ENCODE results near the gene DTYMK. TPM values are rescaled to one million over a fixed set of nuclear protein-coding genes. Genes with fewer than 3 reads are reported as not detected.
"Not testable (repeated sequence)": the region's sequence is repeated elsewhere in the genome, so short reads cannot be mapped to it uniquely, and the experiment has no call there.

The DTYMK gene
- total and polyA plus RNA-seq, 12 donors: 10.4 to 40.4 (median 20.6) TPM

GRCh38 chr2:241668354-241668753 is 18.3 kb downstream of the DTYMK start:
- Histone ChIP-seq H3K27me3 (no peaks in the 10 kb centered on the region), H3K4me1 (replicated peaks in 1 of 2) (no peaks in the 10 kb centered on the region), H3K27ac (no peak overlapping the region), H3K9me3 (replicated peaks in 1 of 3) (no peaks in the 10 kb centered on the region), H3K4me3 (no peak overlapping the region), H3K36me3 (replicated peaks in 1 of 2) (peaks cover 0 to 58% of the 10 kb centered on the region in 2 donors)
- no peak for TF ChIP-seq POLR2A (IDR thresholded peaks at IDR 0.05)
- no peak for TF ChIP-seq CTCF (IDR thresholded peaks at IDR 0.05)
- 95 to 96% (median 95%) methylated on average over 15 to 21 of the region's 21 CpGs for WGBS, 4 donors
- DNase-seq: no peak
- intact Hi-C loops (cut with DNase I): no loop called here

GRCh38 chr2:241666627-241667400 is 19.8 kb downstream of the DTYMK start:
- intact Hi-C loops (cut with DNase I): no loop called here
- Histone ChIP-seq H3K27me3 (no peaks in the 10 kb centered on the region), H3K4me3 (no peak overlapping the region), H3K36me3 (replicated peaks in 1 of 2) (peaks cover 0 to 51% of the 10 kb centered on the region in 2 donors), H3K9me3 (replicated peaks in 1 of 3) (no peaks in the 10 kb centered on the region), H3K4me1 (replicated peaks in 1 of 2) (no peaks in the 10 kb centered on the region), H3K27ac (peak overlapping the region in 1 of 5 donors; percentile 30)
- TF ChIP-seq CTCF (IDR thresholded peaks at IDR 0.05): no peak
- TF ChIP-seq POLR2A (IDR thresholded peaks at IDR 0.05): no peak
- 74 to 79% (median 79%) methylated on average over 27 to 42 of the region's 42 CpGs for WGBS, 4 donors
- peak in 1 of 7 donors; percentile 79 for DNase-seq

GRCh38 chr2:241665731-241666440 is 20.7 kb downstream of the DTYMK start:
- H3K27me3 ChIP-seq: no peaks in the 10 kb centered on the region
- no peak overlapping the region for H3K4me3 ChIP-seq
- WGBS, 4 donors: 83 to 92% (median 87%) methylated on average over 23 of the region's 23 CpGs
- no peak for DNase-seq
- H3K4me1 ChIP-seq (replicated peaks in 1 of 2): no peaks in the 10 kb centered on the region
- no peak overlapping the region for H3K27ac ChIP-seq
- intact Hi-C loops (cut with DNase I): no loop called here
- no peak for TF ChIP-seq CTCF (IDR thresholded peaks at IDR 0.05)
- TF ChIP-seq POLR2A (IDR thresholded peaks at IDR 0.05): no peak
- peaks cover 0 to 45% of the 10 kb centered on the region in 2 donors for H3K36me3 ChIP-seq (replicated peaks in 1 of 2)
- H3K9me3 ChIP-seq (replicated peaks in 1 of 3): no peaks in the 10 kb centered on the region

- not testable (repeated sequence) for H3K9me3 ChIP-seq (replicated peaks in 1 of 3)
Measured at GRCh38 chr2:241662731-241663130, 23.9 kb downstream of the DTYMK start.

More at GRCh38 chr2:241662731-241663130, 23.9 kb downstream of the DTYMK start:
- peaks cover 0 to 43% of the 10 kb centered on the region in 2 donors for H3K36me3 ChIP-seq (replicated peaks in 1 of 2)
- 89 to 96% (median 93%) methylated on average over 21 to 24 of the region's 24 CpGs for WGBS, 4 donors
- H3K27ac ChIP-seq; DNase-seq; H3K4me1 ChIP-seq (replicated peaks in 1 of 2); H3K4me3 ChIP-seq; H3K27me3 ChIP-seq; intact Hi-C loops (cut with DNase I): not testable (repeated sequence)
